Fibroblast of skin of right quadriceps (primary cell): ENCODE results near the gene DUSP22.

ENCODE experiments used
- DNase-seq: peaks from one replicate; pipeline ENCODE4 v3.0.0-alpha.2; 2013

Gene DUSP22

GRCh38 chr6:382883-383810 is 90.9 kb downstream of the DUSP22 start:
- no peak for DNase-seq

GRCh38 chr6:383856-384255 is 91.6 kb downstream of the DUSP22 start:
- no peak for DNase-seq

- DNase-seq: no peak
Observed at GRCh38 chr6:384898-385297, 92.6 kb downstream of the DUSP22 start.

GRCh38 chr6:385614-386013 is 93.3 kb downstream of the DUSP22 start:
- DNase-seq: no peak

DNA sequence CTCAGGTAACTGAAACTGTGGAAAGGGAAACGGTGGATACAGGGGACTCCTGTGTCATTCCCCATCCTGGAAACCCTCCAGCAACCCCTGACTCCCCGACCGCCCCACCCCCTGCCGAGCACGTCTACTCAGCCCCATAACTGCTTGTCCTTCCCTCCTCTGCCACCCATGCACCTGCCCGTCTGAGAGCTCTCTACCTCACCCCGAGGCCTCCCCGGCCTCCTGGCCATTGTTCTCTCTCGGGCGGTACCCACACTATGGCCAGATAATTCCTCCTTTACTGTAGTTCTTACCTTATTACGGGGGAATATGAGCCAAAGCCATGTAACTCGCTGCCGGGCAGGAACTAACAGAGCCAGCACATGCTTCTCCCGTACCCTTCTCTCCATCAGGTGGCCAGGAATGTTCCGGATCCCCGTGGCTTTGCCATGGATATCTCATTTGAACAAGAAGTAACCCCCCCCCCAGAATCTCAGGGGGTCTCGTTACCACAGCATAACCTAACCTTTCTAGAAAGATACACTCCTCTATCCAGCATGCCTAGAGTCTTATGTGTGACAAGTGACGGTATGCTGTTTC is 94.5 kb downstream of the DUSP22 start:
- DNase-seq: no peak

DNA sequence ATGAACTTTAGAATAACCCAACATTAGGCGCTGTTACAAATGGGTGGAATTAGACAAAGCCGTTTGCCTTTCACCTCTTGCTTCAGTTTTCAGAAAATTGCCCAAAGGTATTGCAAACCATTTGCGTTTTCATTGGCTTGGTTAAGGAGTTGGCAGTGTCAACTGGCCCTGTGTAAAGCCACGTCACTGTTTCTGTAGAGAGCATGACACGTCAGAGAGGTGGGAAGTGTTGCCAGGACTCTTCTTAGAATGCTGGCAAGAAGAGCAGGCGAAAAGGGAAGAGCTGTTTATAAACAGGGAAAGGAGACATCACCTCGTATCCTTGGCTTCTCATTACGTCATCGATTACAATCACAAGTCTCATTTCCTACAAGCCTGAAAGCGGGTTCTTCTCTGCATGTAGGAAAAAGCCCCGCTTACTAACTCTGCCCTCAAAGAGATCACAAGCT is 95.0 kb downstream of the DUSP22 start:
- no peak for DNase-seq

DNA sequence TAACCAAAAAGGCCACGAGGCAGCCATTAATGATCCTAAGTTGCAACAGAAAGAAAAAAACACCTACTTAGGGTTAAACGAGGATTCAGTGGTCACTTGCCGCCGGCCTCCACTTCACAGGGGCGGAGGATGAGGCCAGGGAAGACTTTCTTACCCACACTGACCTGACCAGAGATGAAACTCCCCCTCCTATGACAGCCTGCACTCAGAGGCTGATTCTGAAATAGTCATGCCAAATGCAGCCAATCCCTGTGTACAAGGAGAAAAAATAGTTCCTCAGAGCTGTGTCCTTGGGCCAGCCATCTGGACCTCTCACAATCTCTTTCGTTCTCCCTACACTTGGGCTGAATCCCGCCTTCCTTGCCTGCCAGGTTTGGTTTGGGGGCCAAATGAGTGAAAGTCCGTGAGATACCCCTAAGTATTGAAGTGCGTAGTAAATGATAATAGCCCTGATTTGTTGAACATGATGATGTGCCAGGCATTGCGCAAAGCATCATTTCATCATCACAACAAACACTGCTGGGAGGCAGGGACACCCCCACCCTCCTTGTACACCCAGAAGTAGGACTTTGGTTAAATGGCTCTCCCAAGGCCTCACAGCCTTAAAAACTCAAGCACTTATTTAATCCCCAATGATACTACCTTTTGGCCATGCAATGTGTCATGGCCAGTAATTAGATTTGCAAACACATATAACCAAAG is 96.1 kb downstream of the DUSP22 start:
- DNase-seq: no peak

GRCh38 chr6:389143-389542 is 96.9 kb downstream of the DUSP22 start:
- no peak for DNase-seq

DNA sequence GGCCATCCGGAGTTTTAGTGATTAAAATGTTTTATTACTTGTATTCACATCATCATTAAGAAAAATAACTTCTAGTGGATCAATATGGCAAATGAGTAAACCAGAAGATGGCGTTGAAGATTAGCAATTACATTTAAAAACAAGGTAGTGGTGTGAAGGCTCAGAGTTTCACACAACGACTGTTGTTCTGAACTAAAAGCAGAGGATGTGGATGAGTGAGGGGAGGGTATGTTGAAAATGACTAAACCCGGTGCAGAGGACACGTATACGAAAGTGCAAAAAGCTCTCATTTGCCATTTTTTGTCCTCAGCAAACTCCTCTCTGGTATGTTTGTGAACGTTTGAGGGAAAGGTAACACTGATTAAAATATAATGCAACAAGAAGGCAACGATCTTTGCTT is 97.3 kb downstream of the DUSP22 start:
- no peak for DNase-seq

- DNase-seq: peak; percentile 68
Observed at GRCh38 chr6:390914-391558, 98.7 kb downstream of the DUSP22 start.

- DNase-seq: no peak
Observed at GRCh38 chr6:391559-392440, 99.5 kb downstream of the DUSP22 start, which contains the start of gene IRF4. IRF4 (plus strand) TSS chr6:391752; CDS start chr6:393153, 1,401 bp downstream.

GRCh38 chr6:392441-393390 is 100.4 kb downstream of the DUSP22 start:
- DNase-seq: no peak

- no peak for DNase-seq
Observed at GRCh38 chr6:393391-394221, 101.3 kb downstream of the DUSP22 start.

DNA sequence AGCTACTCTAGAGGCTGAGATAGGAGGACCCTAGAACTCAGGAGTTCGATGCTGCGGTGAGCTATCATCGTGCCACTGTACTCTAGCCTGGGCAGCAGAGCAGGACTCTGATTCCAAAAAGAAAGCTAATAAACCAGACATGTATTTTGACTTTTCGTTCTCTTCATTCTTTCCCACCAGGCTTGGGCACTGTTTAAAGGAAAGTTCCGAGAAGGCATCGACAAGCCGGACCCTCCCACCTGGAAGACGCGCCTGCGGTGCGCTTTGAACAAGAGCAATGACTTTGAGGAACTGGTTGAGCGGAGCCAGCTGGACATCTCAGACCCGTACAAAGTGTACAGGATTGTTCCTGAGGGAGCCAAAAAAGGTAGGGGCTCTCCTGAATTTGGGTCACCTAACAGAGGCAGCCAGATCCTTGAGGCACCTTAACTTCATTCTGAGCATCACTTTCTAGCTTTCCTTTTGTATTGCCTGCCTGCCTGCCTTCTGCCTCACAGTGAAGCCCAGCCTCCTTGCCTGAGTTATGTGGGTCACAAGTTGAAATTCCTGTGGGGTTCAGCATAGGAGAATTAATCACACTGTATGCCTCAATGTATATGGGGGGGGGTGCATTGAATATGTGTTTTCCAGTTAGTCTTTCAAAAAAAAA is 102.5 kb downstream of the DUSP22 start:
- DNase-seq: no peak

DNA sequence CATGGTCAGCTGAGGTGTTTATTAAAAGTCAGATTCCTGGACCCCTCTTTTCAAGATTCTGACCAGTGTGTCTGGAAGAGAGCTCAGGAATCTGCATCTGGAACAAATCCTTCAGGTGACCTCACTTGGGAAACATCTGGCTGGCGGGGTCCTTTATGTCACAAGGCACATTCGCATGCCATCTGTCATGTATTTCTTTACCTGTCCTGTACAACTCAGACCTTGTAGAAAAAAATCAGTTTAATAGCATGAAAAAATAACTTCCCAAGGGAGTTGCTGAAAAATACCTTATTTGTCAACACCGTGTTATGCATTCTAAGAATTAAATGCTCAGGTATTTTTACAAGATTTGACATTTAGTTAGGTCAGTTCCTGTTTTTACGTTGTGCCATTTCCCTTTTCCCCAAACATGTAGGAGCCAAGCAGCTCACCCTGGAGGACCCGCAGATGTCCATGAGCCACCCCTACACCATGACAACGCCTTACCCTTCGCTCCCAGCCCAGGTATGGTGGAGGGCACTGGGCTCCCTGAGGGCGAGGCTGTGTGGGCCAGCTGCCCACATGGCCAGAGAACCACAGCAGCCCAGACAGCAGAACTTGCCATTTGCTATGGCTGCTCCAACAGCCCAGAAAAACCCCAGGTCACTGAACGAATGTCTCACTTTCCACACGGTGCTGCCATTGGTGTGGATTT is 103.3 kb downstream of the DUSP22 start:
- DNase-seq: no peak

- DNase-seq: no peak
Observed at GRCh38 chr6:396126-396520, 103.8 kb downstream of the DUSP22 start.

- no peak for DNase-seq
Observed at GRCh38 chr6:397056-397455, 104.8 kb downstream of the DUSP22 start.

- DNase-seq: no peak
Observed at GRCh38 chr6:397604-398003, 105.3 kb downstream of the DUSP22 start.

DNA sequence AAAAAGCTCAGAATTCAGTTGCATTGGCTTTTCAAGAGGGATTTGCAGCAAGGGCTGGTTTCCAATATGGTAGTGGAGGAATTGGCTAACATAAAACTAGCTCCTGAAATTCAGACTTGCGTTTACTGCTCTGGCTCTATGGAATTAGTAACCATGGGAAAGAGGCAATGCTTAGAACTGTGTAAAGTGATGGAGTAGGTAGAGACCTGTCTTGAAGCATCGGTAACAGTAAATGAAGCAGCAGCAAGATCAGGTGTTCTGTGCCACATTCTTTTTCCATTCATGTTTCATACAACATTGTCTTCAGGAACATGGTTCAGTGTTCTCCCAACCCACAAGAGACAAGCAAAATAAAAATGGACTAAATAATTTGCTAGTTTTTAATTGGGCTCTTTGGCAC is 105.8 kb downstream of the DUSP22 start:
- no peak for DNase-seq
